PC-3 (cell line): Measurements from ENCODE around the gene TINCR.

Experiments
- EZH2 ChIP-seq: fragments of 300-600 bp; sonication (generic); IDR thresholded peaks from one replicate; pipeline ENCODE4 v1.6.1; 2017; ENCODE audit warnings: antibody characterized with exemption, mild to moderate bottlenecking, low read length; ENCODE audit not compliant: unreplicated experiment
- TF ChIP-seq, protein P1 (sequence below): fragments of 300-600 bp; sonication (generic); conservative IDR thresholded peaks from 2 replicates; pipeline ENCODE4 v1.5.1; 2017; ENCODE audit warnings: antibody characterized with exemption, low read depth, mild to moderate bottlenecking, low read length

DNA sequence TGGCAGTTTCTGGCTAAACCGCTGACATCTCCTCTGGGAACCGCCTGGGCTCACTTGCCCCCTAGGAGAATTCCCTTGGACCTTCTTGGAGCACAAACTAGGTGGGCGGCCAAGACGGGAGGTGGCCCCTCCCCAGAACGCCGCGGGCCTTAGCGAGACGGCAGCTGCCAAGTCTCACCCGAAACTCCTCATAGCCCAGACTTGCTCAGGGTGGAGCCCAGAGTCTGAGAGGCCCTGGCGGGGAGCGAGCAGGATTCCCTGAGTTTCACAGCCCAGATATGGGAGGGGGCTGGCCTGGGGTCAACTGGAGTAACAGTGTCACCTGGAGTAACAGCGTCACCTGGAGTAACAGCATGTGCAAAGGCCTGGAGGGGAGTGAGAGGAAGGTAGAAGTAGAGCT lies 10.1 kb downstream of the TINCR start:
- TF ChIP-seq EZH2 = no peak
- TF ChIP-seq, protein P1, sequence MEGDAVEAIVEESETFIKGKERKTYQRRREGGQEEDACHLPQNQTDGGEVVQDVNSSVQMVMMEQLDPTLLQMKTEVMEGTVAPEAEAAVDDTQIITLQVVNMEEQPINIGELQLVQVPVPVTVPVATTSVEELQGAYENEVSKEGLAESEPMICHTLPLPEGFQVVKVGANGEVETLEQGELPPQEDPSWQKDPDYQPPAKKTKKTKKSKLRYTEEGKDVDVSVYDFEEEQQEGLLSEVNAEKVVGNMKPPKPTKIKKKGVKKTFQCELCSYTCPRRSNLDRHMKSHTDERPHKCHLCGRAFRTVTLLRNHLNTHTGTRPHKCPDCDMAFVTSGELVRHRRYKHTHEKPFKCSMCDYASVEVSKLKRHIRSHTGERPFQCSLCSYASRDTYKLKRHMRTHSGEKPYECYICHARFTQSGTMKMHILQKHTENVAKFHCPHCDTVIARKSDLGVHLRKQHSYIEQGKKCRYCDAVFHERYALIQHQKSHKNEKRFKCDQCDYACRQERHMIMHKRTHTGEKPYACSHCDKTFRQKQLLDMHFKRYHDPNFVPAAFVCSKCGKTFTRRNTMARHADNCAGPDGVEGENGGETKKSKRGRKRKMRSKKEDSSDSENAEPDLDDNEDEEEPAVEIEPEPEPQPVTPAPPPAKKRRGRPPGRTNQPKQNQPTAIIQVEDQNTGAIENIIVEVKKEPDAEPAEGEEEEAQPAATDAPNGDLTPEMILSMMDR = no peak
